Liver (tissue), 9 donors: Measurements from ENCODE around the gene FAM241A. TPM values are rescaled to one million over a fixed set of nuclear protein-coding genes. Genes with fewer than 3 reads are reported as not detected.

ENCODE experiments used
- DNase-seq: peaks from one replicate; pipeline ENCODE4 v3.0.0-alpha.2; 2017; ENCODE audit warnings: low spot score
- H3K27ac ChIP-seq, 2 donors: one replicate each; pipeline ENCODE4 v1.7.0; 2013; ENCODE audit warnings: inconsistent platforms in 2 of 2, low read length in 2 of 2, control low read depth in 1 of 2, low read depth in 1 of 2, mild to moderate bottlenecking in 1 of 2
- H3K27me3 ChIP-seq, 4 donors: one replicate each; pipeline versions ENCODE4 v1.6.1 to v1.7.0; 2013; ENCODE audit warnings: low read length in 3 of 4, inconsistent platforms in 1 of 4, mild to moderate bottlenecking in 1 of 4, moderate library complexity in 1 of 4; ENCODE audit not compliant: control insufficient read depth in 4 of 4, insufficient read depth in 4 of 4
- H3K36me3 ChIP-seq, 4 donors: one replicate each; pipeline versions ENCODE4 v1.6.1 to v1.7.0; 2013; ENCODE audit warnings: low read length in 3 of 4, mild to moderate bottlenecking in 3 of 4, low read depth in 1 of 4, moderate library complexity in 1 of 4; ENCODE audit not compliant: control insufficient read depth in 4 of 4, insufficient read depth in 3 of 4
- H3K4me1 ChIP-seq, 4 donors: one replicate each; pipeline versions ENCODE4 v1.6.1 to v1.7.0; 2013; ENCODE audit warnings: low read length in 3 of 4, mild to moderate bottlenecking in 3 of 4, moderate library complexity in 1 of 4; ENCODE audit not compliant: control insufficient read depth in 4 of 4, insufficient read depth in 4 of 4
- H3K4me3 ChIP-seq, 3 donors: one replicate each; pipeline versions ENCODE4 v1.6.1 to v1.7.0; 2013; ENCODE audit warnings: low read length in 3 of 3, control low read depth in 1 of 3, low read depth in 1 of 3, mild to moderate bottlenecking in 1 of 3
- H3K9ac ChIP-seq, 2 donors: one replicate each; pipeline ENCODE4 v1.7.0; 2013; ENCODE audit warnings: low read length in 2 of 2, mild to moderate bottlenecking in 2 of 2, moderate library complexity in 2 of 2, control low read depth in 1 of 2, low read depth in 1 of 2
- H3K9me3 ChIP-seq, 4 donors: one replicate each; pipeline versions ENCODE4 v1.6.1 to v1.7.0; 2013; ENCODE audit warnings: low read length in 3 of 4; ENCODE audit not compliant: control insufficient read depth in 4 of 4
- ATF3 ChIP-seq: IDR thresholded peaks from 2 replicates; pipeline ENCODE4 v1.6.1; 2016; ENCODE audit warnings: antibody characterized with exemption
- CTCF ChIP-seq: fragments of 150-350 bp; IDR thresholded peaks from 2 replicates; pipeline ENCODE4 v1.5.1; 2017; ENCODE audit warnings: improper control_type of control experiment, low read depth, low read length; ENCODE audit not compliant: missing input control
- EGR1 ChIP-seq, 2 donors: IDR thresholded peaks; 2 replicates each; pipeline ENCODE4 v1.6.1; 2016 to 2018; ENCODE audit warnings: antibody characterized with exemption in 2 of 2, low read depth in 2 of 2
- FOXA2 ChIP-seq: IDR thresholded peaks from 2 replicates; pipeline ENCODE4 v1.6.1; 2016; ENCODE audit warnings: antibody characterized with exemption
- HNF4G ChIP-seq: IDR thresholded peaks from 2 replicates; pipeline ENCODE4 v1.6.1; 2016; ENCODE audit warnings: antibody characterized with exemption
- JUND ChIP-seq, 2 donors: IDR thresholded peaks; 2 replicates each; pipeline ENCODE4 v1.6.1; 2016; ENCODE audit warnings: antibody characterized with exemption in 2 of 2
- MAX ChIP-seq: IDR thresholded peaks from 2 replicates; pipeline ENCODE4 v1.6.1; 2016; ENCODE audit warnings: antibody characterized with exemption
- RAD21 ChIP-seq, 2 donors: IDR thresholded peaks; 2 replicates each; pipeline ENCODE4 v1.6.1; 2016; ENCODE audit warnings: antibody characterized with exemption in 2 of 2, mild to moderate bottlenecking in 2 of 2
- REST ChIP-seq: IDR thresholded peaks from 2 replicates; pipeline ENCODE4 v1.6.1; 2016; ENCODE audit warnings: antibody characterized with exemption, mild to moderate bottlenecking
- SP1 ChIP-seq: IDR thresholded peaks from 2 replicates; pipeline ENCODE4 v1.6.1; 2018; ENCODE audit warnings: antibody characterized with exemption, mild to moderate bottlenecking
- TAF1 ChIP-seq: conservative IDR thresholded peaks from 2 replicates; pipeline ENCODE4 v1.6.1; 2016; ENCODE audit warnings: antibody characterized with exemption, mild to moderate bottlenecking
- YY1 ChIP-seq: IDR thresholded peaks from 2 replicates; pipeline ENCODE4 v1.6.1; 2016; ENCODE audit warnings: antibody characterized with exemption, mild to moderate bottlenecking
- ZBTB33 ChIP-seq: IDR thresholded peaks from 2 replicates; pipeline ENCODE4 v1.6.1; 2016; ENCODE audit warnings: antibody characterized with exemption
- WGBS: extraction: QIAGEN DNeasy Blood & Tissue Kit; methylation state at CpG from one replicate; pipeline ENCODE4 v1.1.7; 2013; 5-methylcytosine and 5-hydroxymethylcytosine counted together
- polyA plus RNA-seq, 2 donors: library from polyadenylated mRNA; stranded (reverse) in 1 of 2; unstranded in 1 of 2; fragments of 200-250 nt in 1 of 2; fragments of >200 nt in 1 of 2; fragmentation: Nextera tagmentation in 1 of 2; extraction: Ambion mirVana in 1 of 2; gene quantifications; one replicate each; pipeline versions ENCODE4 v1.2.1 to v1.2.3, GENCODE V29; 2013 to 2015
- total RNA-seq, 2 donors: library from RNA; depleted of rRNA; stranded (reverse); fragments of >200 nt; gene quantifications; one replicate each; pipeline ENCODE4 v1.2.3, GENCODE V29; 2014
- donor health status: healthy.
- donor health status: healthy.
- donor health status: healthy.
- donor health status: healthy.
- donor health status: healthy.

Gene FAM241A
- total and polyA plus RNA-seq, 4 donors: 1.1 to 2.3 (median 1.7) TPM

GRCh38 chr4:112185334-112185733 lies 40.1 kb downstream of the FAM241A start:
- no peaks in the 10 kb centered on the region for H3K9me3 ChIP-seq
- H3K4me1 ChIP-seq: peaks cover 0 to 11% (median 3%) of the 10 kb centered on the region in 4 donors
- H3K27ac ChIP-seq: no peak overlapping the region
- no peak for DNase-seq
- H3K36me3 ChIP-seq: no peaks in the 10 kb centered on the region
- TF ChIP-seq YY1 (no peak), MAX (no peak), SP1 (no peak), EGR1 (IDR thresholded peaks at IDR 0.05; ENCODE audit: low read depth in 2 of 2) (no peak), CTCF (no peak)
- WGBS: 99% methylated on average over 2 of the region's 2 CpGs
- H3K4me3 ChIP-seq: no peak overlapping the region
- peak overlapping the region in 1 of 2 donors; percentile 6 for H3K9ac ChIP-seq
- no peaks in the 10 kb centered on the region for H3K27me3 ChIP-seq

- TF ChIP-seq RAD21 (IDR thresholded peaks at IDR 0.05) (no peak), TAF1 (no peak), SP1 (no peak), JUND (IDR thresholded peaks at IDR 0.05) (no peak), REST (no peak), CTCF (no peak), EGR1 (IDR thresholded peaks at IDR 0.05; ENCODE audit: low read depth in 2 of 2) (no peak), ATF3 (no peak), MAX (no peak), HNF4G (no peak), FOXA2 (no peak), ZBTB33 (no peak)
- peaks cover 0 to 3% (median 0%) of the 10 kb centered on the region in 4 donors for H3K36me3 ChIP-seq
- peak overlapping the region in 1 of 2 donors; percentile 6 for H3K9ac ChIP-seq
- no peak overlapping the region for H3K27ac ChIP-seq
- no peaks in the 10 kb centered on the region for H3K9me3 ChIP-seq
- no peak overlapping the region for H3K4me3 ChIP-seq
- peaks cover 0 to 11% (median 3%) of the 10 kb centered on the region in 4 donors for H3K4me1 ChIP-seq
- 73% methylated on average over 8 of the region's 8 CpGs for WGBS
- H3K27me3 ChIP-seq: no peaks in the 10 kb centered on the region
- DNase-seq: no peak
Measured at GRCh38 chr4:112185740-112186670, 40.8 kb downstream of the FAM241A start.
